Measurements from ENCODE around the gene SENP8.

DNA sequence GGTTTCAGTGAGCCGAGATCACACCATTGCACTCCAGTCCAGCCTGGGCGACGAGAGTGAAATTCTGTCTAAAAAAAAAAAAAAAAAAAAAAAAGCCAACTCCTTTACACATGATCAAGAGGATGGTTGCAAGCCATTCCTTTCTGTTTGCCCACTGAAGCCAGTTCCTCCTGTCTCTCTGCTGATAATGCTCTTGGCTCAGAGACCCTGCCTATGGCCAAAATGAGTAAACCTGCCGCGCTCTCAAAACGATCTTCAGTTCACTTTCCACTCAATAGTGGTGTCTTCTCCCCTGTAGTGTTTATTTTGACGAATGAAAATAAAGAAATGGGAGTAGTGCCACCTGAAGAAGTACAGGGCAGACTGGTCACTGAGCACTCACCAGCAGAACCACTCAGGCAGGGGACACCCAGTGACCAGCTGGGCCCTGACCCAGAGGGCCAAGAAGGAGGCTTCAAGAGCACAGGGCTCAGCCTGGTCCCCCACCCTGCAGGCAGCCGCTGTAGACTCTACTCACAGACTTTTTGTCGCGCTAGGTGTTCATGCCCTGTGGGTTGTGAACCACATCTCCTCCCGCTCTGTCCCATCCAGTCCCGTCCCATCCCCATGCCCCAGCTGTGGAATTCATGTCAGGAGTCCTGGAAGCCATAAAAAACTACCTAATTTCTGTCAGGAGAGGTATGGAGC, 55.8 kb downstream of the SENP8 start:
- TF ChIP-seq CTCF (IDR thresholded peaks at IDR 0.05; ENCODE audit: poor library complexity) = no peak
- TF ChIP-seq EZH2phosphoT487 (IDR thresholded peaks at IDR 0.05; ENCODE audit: low read depth, severe bottlenecking, unreplicated experiment) = no peak

Data from hepatocyte (in vitro differentiated cells).